ENCODE results near the gene PLGLB1.
"Not testable (repeated sequence)": the region's sequence is repeated elsewhere in the genome, so short reads cannot be mapped to it uniquely, and the experiment has no call there.

GRCh38 chr2:87028607-87029006 lies 7.0 kb upstream of the PLGLB1 start:
- TF ChIP-seq ELF4 (CRISPR knock-in tag; IDR thresholded peaks at IDR 0.05; ENCODE audit: low read depth); ZNF232 (CRISPR knock-in tag; IDR thresholded peaks at IDR 0.05); CTCF (IDR thresholded peaks at IDR 0.05); EMX1 (CRISPR knock-in tag; IDR thresholded peaks at IDR 0.05); FOXP1 (CRISPR knock-in tag; IDR thresholded peaks at IDR 0.05; ENCODE audit: borderline replicate concordance); SP1 (CRISPR knock-in tag; conservative IDR thresholded peaks at IDR 0.05); OVOL2 (CRISPR knock-in tag; IDR thresholded peaks at IDR 0.05; ENCODE audit: borderline replicate concordance); HMGXB4 (CRISPR knock-in tag; IDR thresholded peaks at IDR 0.05): not testable (repeated sequence)
